Heart left ventricle (tissue), 16 donors: ENCODE data around the gene CDC34. TPM values are rescaled to one million over a fixed set of nuclear protein-coding genes. Genes with fewer than 3 reads are reported as not detected.

Source experiments
- ATAC-seq, 4 donors: fragments of 200-7000 bp; cut with Tn5 transposase; one replicate each; pipeline ENCODE4 v1.9.1; 2020 to 2022; ENCODE audit warnings: moderate library complexity in 4 of 4, mild to moderate bottlenecking in 3 of 4, moderate number of reproducible peaks in 1 of 4
- DNase-seq, 5 donors: peaks; one replicate each; pipeline ENCODE4 v3.0.0-alpha.2; 2020
- H3K27ac ChIP-seq, 12 donors: fragments of 200-600 bp; sonication (generic) in 4 of 12; one replicate each; pipeline versions ENCODE4 v1.5.0 to v1.8.0; 2016 to 2022; ENCODE audit warnings: mild to moderate bottlenecking in 2 of 12
- H3K27me3 ChIP-seq, 9 donors: fragments of 200-600 bp; sonication (generic) in 2 of 9; one replicate each; pipeline versions ENCODE4 v1.5.1 to v1.8.0; 2016 to 2022; ENCODE audit warnings: mild to moderate bottlenecking in 3 of 9
- H3K36me3 ChIP-seq, 9 donors: fragments of 200-600 bp; sonication (generic) in 2 of 9; one replicate each; pipeline versions ENCODE4 v1.5.0 to v1.8.0; 2018 to 2022; ENCODE audit warnings: mild to moderate bottlenecking in 2 of 9
- H3K4me1 ChIP-seq, 12 donors: fragments of 200-600 bp; sonication (generic) in 4 of 12; one replicate each; pipeline versions ENCODE4 v1.5.0 to v1.8.0; 2016 to 2022; ENCODE audit warnings: mild to moderate bottlenecking in 3 of 12
- H3K4me3 ChIP-seq, 12 donors: fragments of 200-600 bp; sonication (generic) in 4 of 12; one replicate each; pipeline versions ENCODE4 v1.5.0 to v1.8.0; 2017 to 2022; ENCODE audit warnings: mild to moderate bottlenecking in 9 of 12, moderate library complexity in 4 of 12
- H3K9me3 ChIP-seq, 12 donors: fragments of 200-600 bp; sonication (generic) in 4 of 12; one replicate each; pipeline versions ENCODE4 v1.5.0 to v1.8.0; 2016 to 2022; ENCODE audit warnings: mild to moderate bottlenecking in 1 of 12
- POLR2A ChIP-seq, 2 donors: fragments of 450-650 bp; IDR thresholded peaks; one replicate each; pipeline ENCODE4 v1.6.1; 2017; ENCODE audit warnings: antibody characterized with exemption in 2 of 2, mild to moderate bottlenecking in 2 of 2, moderate library complexity in 2 of 2
- WGBS, 4 donors: extraction: QIAGEN DNeasy Blood & Tissue Kit in 2 of 4; methylation state at CpG; one replicate each; pipeline versions ENCODE4 v1.1.5 to v1.1.7; 2013 to 2018; 5-methylcytosine and 5-hydroxymethylcytosine counted together
- intact Hi-C, 10 donors: fragments of 100-400 bp; cut with DNase I; formaldehyde crosslinking; loops; one replicate each; pipeline versions ENCODE4 v1.11.1 to v1.14.2; 2022
- polyA plus RNA-seq, 2 donors: library from polyadenylated mRNA; stranded (reverse); fragments of 200-250 nt; gene quantifications; one replicate each; pipeline ENCODE4 v1.2.3, GENCODE V29; 2013
- total RNA-seq, 9 donors: library from RNA; depleted of rRNA in 2 of 9; stranded (reverse); fragments of >200 nt in 2 of 9; fragmentation: NEBNext Ultra II Directional in 3 of 9; extraction: Animal tissue kit (Norgen Biotek cat#: 25700) in 3 of 9; gene quantifications; one replicate each; pipeline versions ENCODE4 v1.1.0 to v1.2.4, GENCODE V29; 2016 to 2023
- TF ChIP-seq, protein P1 (sequence below), 12 donors: fragments of 200-600 bp; sonication (generic) in 4 of 12; IDR thresholded peaks; one replicate each; pipeline versions ENCODE4 v1.5.0 to v1.8.0; 2018 to 2022; ENCODE audit warnings: antibody characterized with exemption in 12 of 12, mild to moderate bottlenecking in 5 of 12
- donor health status: ischemic (EF 13 %, LVEDD 7.1; RV severe dilation, severe dysfunction).
- donor health status: healthy with polysubstance abuse.
- donor health status: DM: no; HTN: yes; CAD: no.
- donor health status: DM: no; HTN: no; CAD: no.
- donor health status: ischemic (EF 25% LVEDD 6.9; RV normal size, moderate dysfunction).
- donor health status: ischemic (EF 25% LVEDD 5.7; RV mildly dilated, moderate dysfunction).
- donor health status: healthy.
- donor health status: DM: yes; HTN: yes; CAD: no.
- donor health status: ischemic (EF 35%, LVEDD 5.7; RV mildly dilated, moderate dysfunction).
- donor health status: nonischemic (EF 11% LVEDD 7.7; RV severe dilation, severe dysfunction).
- donor health status: DM: yes; HTN: yes; CAD: no.
- donor health status: PGD.
- donor health status: ischemic (EF 29% LVEDD 5.4; RV normal size, mild dysfunction).
- donor health status: nonischemic (EF 23%, LVEDD 6.1; RV moderate dilation, normal function).

CDC34 gene
- total and polyA plus RNA-seq, 11 donors, result 61.9 to 200 (median 99.9) TPM

GRCh38 chr19:489418-490196 lies 42.0 kb upstream of the CDC34 start:
- peak; percentile 19 to 53 (median 35) for ATAC-seq

GRCh38 chr19:491146-491741 lies 40.3 kb upstream of the CDC34 start:
- Histone ChIP-seq H3K4me3 (no peak overlapping the region), H3K36me3 (no peaks in the 10 kb centered on the region), H3K27ac (no peak overlapping the region), H3K27me3 (peaks cover 0 to 17% (median 6%) of the 10 kb centered on the region in 9 donors), H3K9me3 (no peaks in the 10 kb centered on the region), H3K4me1 (peaks cover 0 to 21% (median 7%) of the 10 kb centered on the region in 12 donors)
- TF ChIP-seq, protein P1, sequence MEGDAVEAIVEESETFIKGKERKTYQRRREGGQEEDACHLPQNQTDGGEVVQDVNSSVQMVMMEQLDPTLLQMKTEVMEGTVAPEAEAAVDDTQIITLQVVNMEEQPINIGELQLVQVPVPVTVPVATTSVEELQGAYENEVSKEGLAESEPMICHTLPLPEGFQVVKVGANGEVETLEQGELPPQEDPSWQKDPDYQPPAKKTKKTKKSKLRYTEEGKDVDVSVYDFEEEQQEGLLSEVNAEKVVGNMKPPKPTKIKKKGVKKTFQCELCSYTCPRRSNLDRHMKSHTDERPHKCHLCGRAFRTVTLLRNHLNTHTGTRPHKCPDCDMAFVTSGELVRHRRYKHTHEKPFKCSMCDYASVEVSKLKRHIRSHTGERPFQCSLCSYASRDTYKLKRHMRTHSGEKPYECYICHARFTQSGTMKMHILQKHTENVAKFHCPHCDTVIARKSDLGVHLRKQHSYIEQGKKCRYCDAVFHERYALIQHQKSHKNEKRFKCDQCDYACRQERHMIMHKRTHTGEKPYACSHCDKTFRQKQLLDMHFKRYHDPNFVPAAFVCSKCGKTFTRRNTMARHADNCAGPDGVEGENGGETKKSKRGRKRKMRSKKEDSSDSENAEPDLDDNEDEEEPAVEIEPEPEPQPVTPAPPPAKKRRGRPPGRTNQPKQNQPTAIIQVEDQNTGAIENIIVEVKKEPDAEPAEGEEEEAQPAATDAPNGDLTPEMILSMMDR (IDR thresholded peaks at IDR 0.05), result no peak
- TF ChIP-seq POLR2A (IDR thresholded peaks at IDR 0.05), result no peak
- intact Hi-C loops, result no loop called here
- DNase-seq, result peak in 1 of 5 donors; percentile 60
- 82 to 89% (median 83%) methylated on average over 23 to 32 of the region's 32 CpGs for WGBS, 4 donors
- ATAC-seq, result no peak

More at GRCh38 chr19:489418-490196, 42.0 kb upstream of the CDC34 start:
- 18 to 56% (median 31%) methylated on average over 30 to 61 of the region's 61 CpGs for WGBS, 4 donors
- no peaks in the 10 kb centered on the region for H3K36me3 ChIP-seq
- intact Hi-C loops, result loop anchor here in 4 of 10 donors (2.0 to 10.0 kb wide), 4 partner anchors 17 to 195 kb away; partner anchors contain the start of genes PLPP2 (in 1 of the 4) and TPGS1 (in 1 of the 4)
- peaks cover 0 to 23% (median 8%) of the 10 kb centered on the region in 9 donors for H3K27me3 ChIP-seq
- no peaks in the 10 kb centered on the region for H3K9me3 ChIP-seq
- peaks cover 0 to 18% (median 6%) of the 10 kb centered on the region in 12 donors for H3K4me1 ChIP-seq
- TF ChIP-seq, protein P1 (IDR thresholded peaks at IDR 0.05), result no peak
- no peak for TF ChIP-seq POLR2A (IDR thresholded peaks at IDR 0.05)
- peak in 1 of 5 donors; percentile 61 for DNase-seq
- peak overlapping the region; percentile 75 to 97 (median 94) for H3K27ac ChIP-seq
- H3K4me3 ChIP-seq, result peak overlapping the region; percentile 74 to 99 (median 93)

GRCh38 chr19:492091-492531 lies 39.4 kb upstream of the CDC34 start:
- no peaks in the 10 kb centered on the region for H3K9me3 ChIP-seq
- peaks cover 0 to 22% (median 7%) of the 10 kb centered on the region in 12 donors for H3K4me1 ChIP-seq
- peaks cover 0 to 15% (median 7%) of the 10 kb centered on the region in 9 donors for H3K27me3 ChIP-seq
- TF ChIP-seq, protein P1 (IDR thresholded peaks at IDR 0.05), result no peak
- no peak for TF ChIP-seq POLR2A (IDR thresholded peaks at IDR 0.05)
- H3K27ac ChIP-seq, result no peak overlapping the region
- ATAC-seq, result no peak
- no peak overlapping the region for H3K4me3 ChIP-seq
- intact Hi-C loops, result no loop called here
- DNase-seq, result peak in 1 of 5 donors; percentile 67
- H3K36me3 ChIP-seq, result no peaks in the 10 kb centered on the region
- 63 to 77% (median 72%) methylated on average over 9 to 18 of the region's 19 CpGs for WGBS, 4 donors
